Measurements from ENCODE around the gene MTFP1.
"Not testable (repeated sequence)": the region's sequence is repeated elsewhere in the genome, so short reads cannot be mapped to it uniquely, and the experiment has no call there.

Gene MTFP1

DNA sequence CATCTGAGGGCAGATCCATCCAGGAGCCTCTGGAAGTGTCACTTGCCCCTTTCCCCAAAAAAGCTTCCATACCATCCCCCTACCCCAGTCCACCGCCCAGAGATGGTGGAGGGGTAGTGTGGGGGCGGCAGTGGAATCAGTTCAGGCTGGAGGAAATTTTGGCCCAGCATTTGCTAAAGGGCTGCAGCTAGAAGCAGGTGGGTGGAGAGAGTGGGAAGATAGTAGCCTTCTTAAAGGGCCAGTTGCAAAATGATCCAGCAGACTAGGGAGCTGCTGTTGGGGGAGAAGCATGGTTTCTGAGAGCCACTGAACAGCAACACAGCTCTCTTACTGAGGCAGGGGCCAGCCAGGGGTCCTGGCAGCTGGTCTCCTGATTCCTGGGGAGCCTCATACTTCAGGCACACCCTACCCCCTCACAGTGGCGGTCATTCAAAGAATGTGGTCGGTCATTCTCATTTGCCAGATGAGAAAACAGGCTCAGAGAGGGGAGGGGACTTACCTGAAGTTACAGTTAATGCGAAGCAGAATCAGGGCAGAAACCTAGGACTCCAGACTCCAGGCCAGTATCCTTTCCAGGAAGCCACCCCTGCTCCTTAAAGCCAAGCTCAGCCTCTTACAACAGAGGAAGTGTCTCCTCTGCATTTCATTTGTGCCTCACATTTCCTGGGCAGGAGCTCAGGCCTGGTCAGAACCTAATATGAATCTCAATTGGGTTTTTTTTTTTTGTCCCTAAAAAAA lies 23.4 kb upstream of the MTFP1 start:
- no peak for DNase-seq

GRCh38 chr22:30402766-30403104 lies 22.8 kb upstream of the MTFP1 start:
- DNase-seq, result not testable (repeated sequence)

- DNase-seq, result no peak
Measured at GRCh38 chr22:30404307-30404706, 21.3 kb upstream of the MTFP1 start.

- no peak for DNase-seq
Measured at GRCh38 chr22:30405731-30406130, 19.8 kb upstream of the MTFP1 start.

DNA sequence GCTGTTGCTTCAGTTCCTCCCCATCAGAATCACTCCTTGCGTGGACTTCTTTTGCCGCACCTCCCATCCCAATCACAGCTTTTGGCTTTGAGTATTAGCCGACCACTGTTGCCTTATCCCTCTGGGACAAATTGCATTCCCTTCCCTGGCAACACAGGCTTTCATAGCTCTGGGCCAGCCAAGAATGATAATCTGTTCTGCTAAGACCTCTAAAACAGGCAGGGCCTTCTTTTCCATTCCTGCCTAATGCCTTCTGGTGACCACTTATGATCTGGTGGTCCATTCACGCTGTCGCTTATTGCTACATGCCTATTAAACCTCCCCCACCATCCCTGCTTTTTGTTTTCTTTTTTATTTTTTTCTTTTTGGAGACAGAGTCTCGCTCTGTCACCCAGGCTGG lies 19.2 kb upstream of the MTFP1 start:
- DNase-seq, result no peak

GRCh38 chr22:30408388-30409102 lies 17.0 kb upstream of the MTFP1 start:
- DNase-seq, result peak; percentile 57

DNA sequence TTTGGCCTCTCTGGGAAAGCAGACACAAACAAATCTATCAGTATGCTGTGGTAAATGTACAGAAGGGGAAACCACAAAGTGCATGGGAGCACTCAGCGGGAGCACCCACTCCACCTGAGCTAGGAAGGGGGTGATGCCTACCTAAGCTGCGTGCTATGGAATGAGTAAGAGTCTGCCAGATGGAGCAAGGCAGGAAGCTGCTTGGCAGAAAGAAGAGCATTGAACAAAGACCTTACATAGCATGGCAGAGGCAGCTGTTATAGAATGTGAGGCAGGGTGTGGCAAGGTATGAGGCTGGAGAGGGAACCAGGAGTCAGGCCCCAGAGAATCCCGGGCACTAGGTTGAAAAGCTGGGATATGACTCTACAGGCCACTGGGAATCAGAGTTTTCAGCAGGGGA lies 13.8 kb upstream of the MTFP1 start:
- DNase-seq, result no peak

- DNase-seq, result no peak
Measured at GRCh38 chr22:30413001-30413400, 12.6 kb upstream of the MTFP1 start.

- DNase-seq, result no peak
Measured at GRCh38 chr22:30413745-30414524, 11.6 kb upstream of the MTFP1 start.

GRCh38 chr22:30414525-30415047 lies 11.0 kb upstream of the MTFP1 start:
- no peak for DNase-seq

DNA sequence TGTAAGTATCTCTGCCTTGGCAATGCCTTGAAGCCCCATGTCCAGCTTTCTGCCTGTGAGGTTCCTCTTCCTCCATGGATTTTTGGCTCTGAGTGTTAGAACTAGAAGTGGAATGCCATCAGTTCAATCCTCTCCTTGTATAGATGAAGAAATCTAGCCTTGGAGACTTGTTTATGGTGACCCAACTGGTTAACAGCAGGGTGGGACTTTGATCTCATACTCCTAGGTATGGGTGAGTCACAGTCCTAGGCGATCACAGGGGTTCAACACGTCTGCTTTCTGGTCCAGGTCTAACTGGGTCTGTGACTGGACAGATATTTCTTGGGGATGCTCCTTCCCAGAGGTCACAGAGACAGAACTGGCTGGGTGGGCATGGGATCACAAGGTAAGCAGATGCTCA lies 9.2 kb upstream of the MTFP1 start:
- no peak for DNase-seq

- no peak for DNase-seq
Measured at GRCh38 chr22:30416837-30417236, 8.7 kb upstream of the MTFP1 start.

DNA sequence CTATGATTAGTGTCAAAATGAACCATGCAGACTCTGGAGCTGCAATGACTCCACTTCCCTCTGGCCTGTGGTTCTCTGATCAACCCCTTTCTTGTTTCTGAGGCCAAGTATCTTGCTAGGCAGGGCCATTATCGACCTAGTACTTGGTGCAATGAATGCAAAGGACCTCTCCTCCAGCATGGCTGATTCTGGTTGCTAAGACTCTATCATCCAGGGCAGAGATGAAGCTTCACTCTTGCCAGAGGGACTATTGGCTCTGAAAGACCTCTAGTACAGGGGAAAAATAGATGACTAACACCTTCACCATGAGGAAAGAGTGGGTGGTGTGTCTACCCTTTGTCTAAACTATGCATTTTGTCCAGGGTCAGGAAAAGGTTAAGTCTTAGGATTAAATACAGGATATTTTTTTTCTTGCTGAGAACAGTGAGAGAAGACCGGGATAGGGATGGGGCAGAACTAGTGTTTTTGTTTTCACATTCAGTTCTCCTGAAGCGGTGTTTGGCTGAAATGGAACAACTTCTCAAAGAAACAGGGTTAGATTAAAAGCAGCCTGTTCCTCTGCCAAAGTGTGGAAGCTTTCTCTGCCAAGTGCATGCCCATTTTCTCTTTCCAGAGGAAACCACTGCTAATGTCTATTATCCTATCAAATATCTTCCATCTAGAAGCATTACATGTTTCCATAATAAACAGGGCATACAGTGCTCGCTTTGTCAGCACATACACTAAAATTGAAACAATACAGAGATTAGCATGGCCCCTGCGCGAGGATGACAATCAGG lies 5.0 kb upstream of the MTFP1 start:
- peak; percentile 83 for DNase-seq

GRCh38 chr22:30421695-30422480 lies 3.7 kb upstream of the MTFP1 start:
- no peak for DNase-seq

DNA sequence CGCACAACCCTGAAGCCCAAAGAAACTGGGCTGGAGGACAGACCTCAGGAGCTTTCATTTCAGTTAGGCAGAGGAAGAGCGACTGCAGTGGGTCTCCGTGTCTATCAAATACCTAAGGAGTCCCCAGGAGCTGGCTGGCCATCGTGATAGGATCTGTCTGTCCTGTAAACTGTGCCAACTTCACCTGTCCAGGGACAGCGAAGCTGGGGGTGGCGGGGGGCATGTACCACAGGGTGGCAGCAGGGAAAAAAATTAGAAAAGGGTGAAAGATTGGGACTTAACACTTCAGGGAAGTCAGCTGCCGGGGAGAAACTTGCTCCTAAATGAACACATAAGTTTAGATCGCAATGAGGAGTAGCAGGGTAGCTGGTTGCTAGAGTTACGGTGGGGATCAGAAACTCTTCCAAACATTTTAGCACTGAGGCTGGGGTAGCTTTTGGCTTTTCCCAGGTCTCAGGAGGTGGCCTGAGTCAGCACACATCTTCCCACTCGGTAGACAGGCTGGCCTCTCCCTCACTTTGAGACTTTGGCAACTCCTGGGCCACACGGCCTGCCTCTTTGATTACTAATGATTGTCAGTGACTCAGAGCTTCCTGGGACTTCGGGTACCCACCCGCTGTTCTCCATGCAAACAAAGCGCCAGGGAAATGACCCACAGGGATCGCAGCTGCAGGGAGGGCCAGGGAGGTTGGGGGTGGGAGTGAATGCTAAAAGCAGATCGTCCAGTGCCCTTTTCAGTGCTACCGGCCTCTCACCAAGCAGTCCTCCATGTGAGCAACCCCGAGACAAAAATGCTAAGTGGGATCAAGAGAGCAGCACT lies 2.9 kb upstream of the MTFP1 start:
- DNase-seq, result peak; percentile 94

DNA sequence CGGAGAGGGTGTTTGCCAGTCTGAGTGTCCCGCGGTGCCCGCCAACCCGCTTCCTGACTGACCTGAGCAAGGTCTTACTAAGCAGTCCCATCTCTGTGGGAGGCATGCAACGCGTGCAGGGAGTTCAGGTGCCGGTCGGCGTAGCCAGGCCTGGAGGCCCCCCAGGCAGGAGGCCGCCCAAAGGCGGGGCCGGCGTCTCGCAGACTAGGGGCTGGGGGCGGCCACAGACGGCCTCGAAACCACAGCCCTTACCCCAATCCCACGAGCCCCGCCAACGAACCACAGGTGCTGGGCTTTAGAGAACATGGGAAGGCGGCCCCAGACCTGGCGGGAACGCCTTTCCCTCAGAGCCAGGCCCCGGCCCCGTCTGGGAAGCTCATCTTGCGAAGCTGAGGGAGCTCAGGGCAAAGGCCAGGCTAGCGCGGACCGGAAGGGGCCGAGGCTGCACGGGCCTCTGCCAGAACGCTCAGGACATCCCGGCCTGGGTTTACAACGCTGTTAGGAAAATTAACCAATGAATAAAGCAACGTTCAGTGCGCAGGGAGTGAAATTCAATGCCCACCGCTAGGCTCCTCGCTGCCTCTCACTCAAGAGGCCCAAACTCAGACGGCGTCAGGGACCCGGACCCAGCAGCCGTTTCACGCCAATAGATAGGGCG lies 2.1 kb upstream of the MTFP1 start:
- no peak for DNase-seq

DNA sequence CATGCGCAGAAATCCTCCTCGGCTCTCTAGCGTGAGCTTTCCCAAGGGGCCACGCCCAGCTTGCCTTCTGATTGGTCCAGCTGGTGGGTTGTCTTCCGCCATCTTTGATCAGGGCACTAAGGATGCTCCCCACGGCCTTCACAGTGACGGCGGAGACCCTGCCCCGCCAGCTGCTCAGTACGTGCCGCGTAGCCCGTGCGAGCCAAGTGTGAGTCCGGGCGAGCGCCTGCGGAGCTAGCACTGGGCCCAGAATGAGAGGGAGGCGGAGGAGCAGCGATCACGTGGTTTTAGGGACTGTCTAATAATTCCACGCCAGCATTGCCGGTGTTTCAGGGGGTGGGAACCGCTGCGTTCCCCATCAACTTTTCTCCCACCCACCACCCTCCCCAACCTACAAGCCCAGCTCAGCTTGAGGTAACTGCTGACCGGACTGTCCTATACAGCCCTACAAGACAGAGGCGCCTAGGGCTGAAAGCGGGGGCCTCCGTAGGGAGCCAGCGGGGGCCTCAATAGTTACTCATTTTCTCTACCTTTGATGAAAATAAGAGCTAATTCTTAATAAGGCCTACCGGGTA lies 1.5 kb upstream of the MTFP1 start:
- DNase-seq, result peak; percentile 100

DNA sequence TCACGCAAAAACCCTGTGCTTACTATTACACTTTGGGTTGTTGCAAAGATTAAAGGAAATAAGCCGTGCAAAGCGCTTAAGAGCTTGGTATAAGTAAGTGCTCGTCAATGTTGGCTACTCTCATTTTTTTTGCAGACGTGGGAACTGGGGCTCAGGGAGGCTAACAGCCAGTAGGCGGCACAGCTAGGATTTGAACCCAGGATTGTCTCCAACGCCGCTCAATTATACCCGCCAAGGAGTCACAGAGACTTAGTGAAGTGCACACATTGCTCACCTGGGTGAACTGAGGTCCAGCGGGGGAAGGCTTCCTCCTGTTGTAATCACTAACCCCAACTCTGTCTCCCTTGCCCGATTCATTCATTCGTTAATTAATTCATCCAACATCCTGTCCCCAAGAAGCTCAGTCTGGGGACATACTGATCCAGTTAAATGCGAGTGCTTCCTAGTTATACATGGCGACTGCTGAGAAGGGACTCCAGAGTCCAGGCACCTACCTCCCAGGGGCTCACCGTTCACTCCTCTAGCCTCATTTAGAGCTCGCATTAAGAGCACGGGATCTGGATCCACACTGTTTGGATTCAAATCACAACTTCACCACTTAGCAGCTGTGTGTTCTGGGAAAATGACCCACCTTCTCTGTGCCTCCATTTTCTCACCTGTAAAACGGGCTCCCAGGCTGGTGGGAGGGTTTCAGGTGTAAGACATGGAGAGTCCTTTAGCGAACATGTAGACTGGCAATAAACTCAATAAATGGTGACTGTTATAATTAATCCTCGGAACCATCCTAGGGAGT lies 838 bp upstream of the MTFP1 start:
- peak; percentile 36 for DNase-seq

DNA sequence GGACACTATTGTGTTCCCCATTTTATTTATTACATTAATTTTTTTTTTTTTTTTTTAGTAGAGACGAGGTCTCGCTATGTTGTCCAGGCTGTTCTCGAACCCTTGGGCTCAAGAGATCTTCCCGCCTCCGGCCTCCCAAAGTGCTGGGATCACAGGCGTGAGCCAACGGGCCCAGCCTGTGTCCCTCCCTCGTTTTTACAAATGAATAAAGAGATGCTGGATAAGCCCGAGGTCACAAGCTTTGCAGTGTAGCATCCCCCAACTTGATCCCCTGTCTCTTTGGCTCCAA lies 297 bp upstream of the MTFP1 start:
- no peak for DNase-seq

Measured in fibroblast of upper back skin (primary cell).